Ascending aorta (tissue), 2 donors: ENCODE measurements around the gene PTGFRN. TPM values are rescaled to one million over a fixed set of nuclear protein-coding genes. Genes with fewer than 3 reads are reported as not detected.
A peak's percentile ranks its signal among the peaks of the same experiment; 100 is the strongest.
"Not testable (repeated sequence)": the region's sequence is repeated elsewhere in the genome, so short reads cannot be mapped to it uniquely, and the experiment has no call there.

Source experiments
- DNase-seq, 2 donors: peaks; one replicate each; pipeline ENCODE4 v3.0.0-alpha.2; 2019; ENCODE audit warnings: low spot score in 2 of 2
- H3K27ac ChIP-seq, 2 donors: fragments of 200-600 bp; sonication (generic); one replicate each; pipeline ENCODE4 v1.5.1; 2016 to 2017; ENCODE audit warnings: mild to moderate bottlenecking in 1 of 2
- H3K27me3 ChIP-seq: fragments of 200-600 bp; sonication (generic); one replicate; pipeline ENCODE4 v1.5.1; 2017
- H3K36me3 ChIP-seq, 2 donors: fragments of 200-600 bp; sonication (generic); one replicate each; pipeline ENCODE4 v1.5.1; 2016
- H3K4me1 ChIP-seq, 2 donors: fragments of 200-600 bp; sonication (generic); one replicate each; pipeline ENCODE4 v1.5.1; 2016 to 2017; ENCODE audit warnings: mild to moderate bottlenecking in 1 of 2
- H3K4me3 ChIP-seq, 2 donors: fragments of 200-600 bp; sonication (generic); one replicate each; pipeline ENCODE4 v1.5.1; 2016 to 2017; ENCODE audit warnings: mild to moderate bottlenecking in 1 of 2
- H3K9me3 ChIP-seq, 2 donors: fragments of 200-600 bp; sonication (generic); one replicate each; pipeline ENCODE4 v1.5.1; 2016
- CTCF ChIP-seq, 3 experiments: fragments of 200-600 bp in 2 of 3; fragments of 450-650 bp in 1 of 3; sonication (generic) in 2 of 3; IDR thresholded peaks; one replicate each; pipeline ENCODE4 v1.5.1; 2016 to 2019; ENCODE audit warnings: antibody characterized with exemption in 3 of 3, mild to moderate bottlenecking in 1 of 3, moderate library complexity in 1 of 3
- intact Hi-C: fragments of 100-400 bp; cut with DNase I; formaldehyde crosslinking; loops from one replicate; pipeline ENCODE4 v1.15.1; 2023
- total RNA-seq: library from RNA; depleted of rRNA; stranded (reverse); fragments of >200 nt; gene quantifications from one replicate; pipeline ENCODE4 v1.1.0, GENCODE V29; 2016

The PTGFRN gene
- total RNA-seq: 11.2 TPM

GRCh38 chr1:116909512-116910378 lies at the start of gene PTGFRN:
Gene PTGFRN, plus strand, starts transcription at chr1:116909916. Its CDS starts 288 bp downstream, at chr1:116910204.
- Histone ChIP-seq H3K9me3 (no peaks in the 10 kb centered on the region), H3K4me3 (peak within 1 kb of the TSS; percentile 73 to 94), H3K36me3 (no peaks in the 10 kb centered on the region), H3K27ac (peak within 1 kb of the TSS; percentile 79 to 85), H3K27me3 (no peaks in the 10 kb centered on the region), H3K4me1 (peaks cover 0 to 6% of the 10 kb centered on the region in 2 donors)
- no peak for TF ChIP-seq CTCF (IDR thresholded peaks at IDR 0.05)
- intact Hi-C loops: loop anchor here (1.0 to 10.0 kb wide), 4 partner anchors 41 to 335 kb away; partner anchors contain the start of gene CD58
- peak in 1 of 2 donors; percentile 76 for DNase-seq

GRCh38 chr1:116860167-116860566 lies 49.5 kb upstream of the PTGFRN start:
- DNase-seq, H3K27me3 ChIP-seq, H3K36me3 ChIP-seq, H3K4me3 ChIP-seq, intact Hi-C loops, H3K9me3 ChIP-seq, H3K4me1 ChIP-seq, H3K27ac ChIP-seq: not testable (repeated sequence)

GRCh38 chr1:116861137-116861536 lies 48.6 kb upstream of the PTGFRN start:
- Histone ChIP-seq H3K4me3 (no peak overlapping the region), H3K27ac (no peak overlapping the region), H3K36me3 (no peaks in the 10 kb centered on the region), H3K4me1 (peaks cover 0 to under 1% of the 10 kb centered on the region in 2 donors), H3K27me3 (no peaks in the 10 kb centered on the region), H3K9me3 (no peaks in the 10 kb centered on the region)
- DNase-seq: no peak
- TF ChIP-seq CTCF (IDR thresholded peaks at IDR 0.05): no peak
- intact Hi-C loops: no loop called here

- H3K27ac ChIP-seq, H3K27me3 ChIP-seq, intact Hi-C loops, DNase-seq, H3K9me3 ChIP-seq, H3K4me1 ChIP-seq, H3K36me3 ChIP-seq, H3K4me3 ChIP-seq: not testable (repeated sequence)
Measured at GRCh38 chr1:116863031-116863430, 46.7 kb upstream of the PTGFRN start.

GRCh38 chr1:116866478-116866877 lies 43.2 kb upstream of the PTGFRN start:
- H3K27ac ChIP-seq, H3K4me1 ChIP-seq, H3K4me3 ChIP-seq, intact Hi-C loops, H3K9me3 ChIP-seq, DNase-seq, H3K27me3 ChIP-seq, H3K36me3 ChIP-seq: not testable (repeated sequence)

GRCh38 chr1:116868385-116868784 lies 41.3 kb upstream of the PTGFRN start:
- Histone ChIP-seq H3K27ac (no peak overlapping the region), H3K9me3 (peaks cover 0 to 9% of the 10 kb centered on the region in 2 donors), H3K4me3 (no peak overlapping the region), H3K27me3 (no peaks in the 10 kb centered on the region), H3K4me1 (no peaks in the 10 kb centered on the region), H3K36me3 (no peaks in the 10 kb centered on the region)
- intact Hi-C loops: no loop called here
- TF ChIP-seq CTCF (IDR thresholded peaks at IDR 0.05): no peak
- no peak for DNase-seq

GRCh38 chr1:116869611-116870010 lies 40.1 kb upstream of the PTGFRN start:
- no peaks in the 10 kb centered on the region for H3K27me3 ChIP-seq
- no peak for DNase-seq
- H3K4me3 ChIP-seq: no peak overlapping the region
- no peaks in the 10 kb centered on the region for H3K36me3 ChIP-seq
- H3K4me1 ChIP-seq: no peaks in the 10 kb centered on the region
- H3K27ac ChIP-seq: no peak overlapping the region
- peaks cover 0 to 9% of the 10 kb centered on the region in 2 donors for H3K9me3 ChIP-seq
- no peak for TF ChIP-seq CTCF (IDR thresholded peaks at IDR 0.05)
- intact Hi-C loops: no loop called here
